Kidney (tissue), 14 donors: ENCODE measurements around the gene ARIH2. TPM values are rescaled to one million over a fixed set of nuclear protein-coding genes. Genes with fewer than 3 reads are reported as not detected.

Experiments used
- DNase-seq, 5 donors: peaks; one replicate each; pipeline ENCODE4 v3.0.0-alpha.2; 2013 to 2020
- FAIRE-seq: peaks from 2 replicates; lab custom pipeline; 2012; peaks lifted over from hg19 to GRCh38; lab: Jason Lieb, UNC
- H3K27ac ChIP-seq, 2 donors: one replicate each; pipeline ENCODE4 v1.7.0; 2013; ENCODE audit warnings: low read depth in 2 of 2, low read length in 2 of 2, inconsistent platforms in 1 of 2
- H3K27me3 ChIP-seq: one replicate; pipeline ENCODE4 v1.7.1; 2013; ENCODE audit warnings: low read length, inconsistent platforms; ENCODE audit not compliant: control insufficient read depth, insufficient read depth
- H3K36me3 ChIP-seq, 3 donors: one replicate each; pipeline versions ENCODE4 v1.7.0 to v1.7.1; 2013; ENCODE audit warnings: low read length in 3 of 3, control low read depth in 1 of 3, inconsistent platforms in 1 of 3; ENCODE audit not compliant: insufficient read depth in 3 of 3, control insufficient read depth in 2 of 3
- H3K4me1 ChIP-seq, 3 donors: one replicate each; pipeline versions ENCODE4 v1.7.0 to v1.7.1; 2013; ENCODE audit warnings: low read length in 3 of 3, inconsistent platforms in 1 of 3, low read depth in 1 of 3; ENCODE audit not compliant: control insufficient read depth in 2 of 3, insufficient read depth in 2 of 3
- H3K4me3 ChIP-seq, 3 donors: one replicate each; pipeline versions ENCODE4 v1.7.0 to v1.8.1; 2013; ENCODE audit warnings: low read length in 3 of 3, control low read depth in 1 of 3, inconsistent platforms in 1 of 3
- H3K9ac ChIP-seq, 3 donors: one replicate each; pipeline versions ENCODE4 v1.7.0 to v1.7.1; 2013; ENCODE audit warnings: low read length in 3 of 3, control low read depth in 1 of 3, inconsistent platforms in 1 of 3
- H3K9me3 ChIP-seq, 3 donors: one replicate each; pipeline versions ENCODE4 v1.7.0 to v1.7.1; 2013; ENCODE audit warnings: low read length in 3 of 3, control low read depth in 1 of 3, inconsistent platforms in 1 of 3; ENCODE audit not compliant: control insufficient read depth in 2 of 3, insufficient read depth in 1 of 3
- intact Hi-C: fragments of 100-400 bp; cut with DNase I; formaldehyde crosslinking; loops from one replicate; pipeline ENCODE4 v1.11.1; 2022
- polyA plus RNA-seq: library from polyadenylated mRNA; stranded (reverse); fragments of 350-450 nt; fragmentation: Illumina TruSeq; extraction: RNeasy Lipid Tissue Mini Kit (QIAGEN cat#74804); gene quantifications from one replicate; pipeline ENCODE4 v1.2.3, GENCODE V29; 2014; ENCODE audit warnings: low read depth, low replicate concordance; ENCODE audit not compliant: insufficient read depth
- total RNA-seq: library from RNA; stranded (reverse); fragmentation: NEBNext Ultra II Directional; extraction: Animal tissue kit (Norgen Biotek cat#: 25700); gene quantifications from one replicate; pipeline ENCODE4 v1.2.1, GENCODE V29; 2021
- TF ChIP-seq, protein P1 (sequence below): IDR thresholded peaks from 3 replicates; pipeline ENCODE4 v1.5.1; 2012; ENCODE audit warnings: mild to moderate bottlenecking, moderate library complexity, borderline replicate concordance; ENCODE audit not compliant: insufficient read depth; ENCODE audit errors: extremely low read depth
- donor health status: control.
- donor health status: control.
- donor health status: control.
- donor health status: control.
- donor health status: control.
- donor health status: DM: yes; HTN: yes; CAD: no.
- donor health status: Normal renal cell carcinoma (clear cell type).

The ARIH2 gene
- total and polyA plus RNA-seq, 2 donors from 2014 or later, result 30.4 to 75.7 TPM

- Histone ChIP-seq H3K4me1 (peaks cover 0 to under 1% (median 0%) of the 10 kb centered on the region in 3 donors), H3K9ac (no peak overlapping the region), H3K9me3 (no peaks in the 10 kb centered on the region), H3K36me3 (peaks cover 0 to 4% (median 0%) of the 10 kb centered on the region in 3 donors), H3K4me3 (no peak overlapping the region), H3K27ac (no peak overlapping the region), H3K27me3 (no peaks in the 10 kb centered on the region)
- FAIRE-seq (no peak), DNase-seq (no peak)
- TF ChIP-seq, protein P1, sequence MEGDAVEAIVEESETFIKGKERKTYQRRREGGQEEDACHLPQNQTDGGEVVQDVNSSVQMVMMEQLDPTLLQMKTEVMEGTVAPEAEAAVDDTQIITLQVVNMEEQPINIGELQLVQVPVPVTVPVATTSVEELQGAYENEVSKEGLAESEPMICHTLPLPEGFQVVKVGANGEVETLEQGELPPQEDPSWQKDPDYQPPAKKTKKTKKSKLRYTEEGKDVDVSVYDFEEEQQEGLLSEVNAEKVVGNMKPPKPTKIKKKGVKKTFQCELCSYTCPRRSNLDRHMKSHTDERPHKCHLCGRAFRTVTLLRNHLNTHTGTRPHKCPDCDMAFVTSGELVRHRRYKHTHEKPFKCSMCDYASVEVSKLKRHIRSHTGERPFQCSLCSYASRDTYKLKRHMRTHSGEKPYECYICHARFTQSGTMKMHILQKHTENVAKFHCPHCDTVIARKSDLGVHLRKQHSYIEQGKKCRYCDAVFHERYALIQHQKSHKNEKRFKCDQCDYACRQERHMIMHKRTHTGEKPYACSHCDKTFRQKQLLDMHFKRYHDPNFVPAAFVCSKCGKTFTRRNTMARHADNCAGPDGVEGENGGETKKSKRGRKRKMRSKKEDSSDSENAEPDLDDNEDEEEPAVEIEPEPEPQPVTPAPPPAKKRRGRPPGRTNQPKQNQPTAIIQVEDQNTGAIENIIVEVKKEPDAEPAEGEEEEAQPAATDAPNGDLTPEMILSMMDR, result no peak
- intact Hi-C loops, result no loop called here
Observed at GRCh38 chr3:48881652-48882114, 37.0 kb upstream of the ARIH2 start.

DNA sequence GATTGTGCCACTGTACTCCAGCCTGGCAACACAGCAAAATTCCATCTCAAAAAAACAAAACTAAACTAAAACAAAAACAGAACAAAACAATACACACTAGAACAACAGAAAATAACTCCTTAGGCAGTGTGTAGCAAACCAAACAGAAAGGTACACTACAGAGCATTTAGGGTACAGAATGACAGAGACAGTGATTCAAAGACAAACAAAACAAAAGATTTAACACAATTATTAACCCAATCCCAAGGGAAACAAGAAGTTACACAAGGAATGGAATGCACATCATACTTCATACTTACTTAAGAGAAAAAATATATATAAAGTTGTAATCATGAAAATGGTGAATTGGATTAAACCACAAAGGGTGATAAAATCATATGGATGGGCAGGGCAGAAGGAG is 32.9 kb upstream of the ARIH2 start:
- TF ChIP-seq, protein P1, result no peak
- peaks cover 0 to 7% (median 0%) of the 10 kb centered on the region in 3 donors for H3K4me1 ChIP-seq
- peaks cover 0 to 3% (median 0%) of the 10 kb centered on the region in 3 donors for H3K36me3 ChIP-seq
- no peak overlapping the region for H3K27ac ChIP-seq
- intact Hi-C loops, result no loop called here
- DNase-seq (no peak), FAIRE-seq (no peak)
- H3K9me3 ChIP-seq, result no peaks in the 10 kb centered on the region
- H3K9ac ChIP-seq, result no peak overlapping the region
- no peaks in the 10 kb centered on the region for H3K27me3 ChIP-seq
- H3K4me3 ChIP-seq, result no peak overlapping the region

DNA sequence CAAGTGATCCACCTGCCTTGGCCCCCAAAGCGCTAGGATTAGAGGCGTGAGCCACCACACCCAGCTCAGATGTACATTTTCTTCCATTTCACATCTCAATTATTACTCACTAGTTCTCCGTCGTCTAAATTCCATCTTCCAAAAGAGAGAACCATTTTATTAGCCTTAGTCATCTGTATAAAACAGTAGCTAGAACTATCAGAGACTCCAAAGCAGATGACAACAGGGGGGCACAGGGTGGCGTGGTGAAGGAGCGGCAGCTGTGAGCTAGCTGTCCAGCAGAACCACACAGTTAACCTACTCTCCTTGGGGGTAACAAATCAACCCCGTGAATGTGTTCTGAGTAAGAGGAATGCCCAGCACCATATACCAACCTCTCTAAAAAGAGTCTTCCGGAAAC is 27.0 kb upstream of the ARIH2 start:
- no peak for FAIRE-seq
- TF ChIP-seq, protein P1, result no peak
- Histone ChIP-seq H3K9ac (no peak overlapping the region), H3K4me3 (no peak overlapping the region), H3K36me3 (peaks cover 0 to 4% (median 3%) of the 10 kb centered on the region in 3 donors), H3K27me3 (no peaks in the 10 kb centered on the region), H3K4me1 (peaks cover 0 to 7% (median 0%) of the 10 kb centered on the region in 3 donors), H3K27ac (no peak overlapping the region), H3K9me3 (no peaks in the 10 kb centered on the region)
- no peak for DNase-seq
- intact Hi-C loops, result no loop called here

- Histone ChIP-seq H3K4me1 (peaks cover 0 to 8% (median 6%) of the 10 kb centered on the region in 3 donors), H3K9me3 (no peaks in the 10 kb centered on the region), H3K4me3 (no peak overlapping the region), H3K27ac (no peak overlapping the region), H3K36me3 (peaks cover 0 to 4% (median 0%) of the 10 kb centered on the region in 3 donors), H3K27me3 (no peaks in the 10 kb centered on the region), H3K9ac (no peak overlapping the region)
- FAIRE-seq (no peak), DNase-seq (no peak)
- intact Hi-C loops, result no loop called here
- TF ChIP-seq, protein P1, result no peak
Observed at GRCh38 chr3:48894516-48894915, 24.1 kb upstream of the ARIH2 start.
